ENCODE measurements around the gene CCDC116. TPM values are rescaled to one million over a fixed set of nuclear protein-coding genes. Genes with fewer than 3 reads are reported as not detected.
A peak's percentile ranks its signal among the peaks of the same experiment; 100 is the strongest.
"Not testable (repeated sequence)": the region's sequence is repeated elsewhere in the genome, so short reads cannot be mapped to it uniquely, and the experiment has no call there.

The CCDC116 gene
- total RNA-seq, 2 donors from 2014 or later: 0.54 TPM; not detected in 1

- H3K9me3 Mint-ChIP-seq: no peaks in the 10 kb centered on the region
- peak overlapping the region in 1 of 2 donors; percentile 1 for H3K27ac Mint-ChIP-seq
- peak; percentile 84 for DNase-seq (ENCODE audit: low spot score in 2 of 2)
- no peaks in the 10 kb centered on the region for H3K36me3 Mint-ChIP-seq
- ATAC-seq: peak; percentile 95
Observed at GRCh38 chr22:21657360-21658032, 24.9 kb downstream of the CCDC116 start.

GRCh38 chr22:21659864-21660525 lies 27.4 kb downstream of the CCDC116 start:
- Mint-ChIP-seq H3K36me3 (no peaks in the 10 kb centered on the region), H3K9me3 (no peaks in the 10 kb centered on the region), H3K27ac (no peak overlapping the region)
- DNase-seq (ENCODE audit: low spot score in 2 of 2) (no peak), ATAC-seq (no peak)

GRCh38 chr22:21660904-21661303 lies 28.3 kb downstream of the CCDC116 start:
- no peaks in the 10 kb centered on the region for H3K36me3 Mint-ChIP-seq
- H3K27ac Mint-ChIP-seq: no peak overlapping the region
- ATAC-seq (no peak), DNase-seq (ENCODE audit: low spot score in 2 of 2) (no peak)
- H3K9me3 Mint-ChIP-seq: no peaks in the 10 kb centered on the region

GRCh38 chr22:21661991-21662390 lies 29.4 kb downstream of the CCDC116 start:
- peaks cover 0 to 6% of the 10 kb centered on the region in 2 donors for H3K36me3 Mint-ChIP-seq
- H3K27ac Mint-ChIP-seq: no peak overlapping the region
- DNase-seq (ENCODE audit: low spot score in 2 of 2) (no peak), ATAC-seq (no peak)
- no peaks in the 10 kb centered on the region for H3K9me3 Mint-ChIP-seq

GRCh38 chr22:21663738-21664137 lies 31.2 kb downstream of the CCDC116 start:
- no peaks in the 10 kb centered on the region for H3K9me3 Mint-ChIP-seq
- no peak for DNase-seq (ENCODE audit: low spot score in 2 of 2)
- no peak for ATAC-seq
- H3K27ac Mint-ChIP-seq: peak overlapping the region in 1 of 2 donors; percentile 19
- H3K36me3 Mint-ChIP-seq: peaks cover 5 to 6% of the 10 kb centered on the region in 2 donors

- ATAC-seq (no peak), DNase-seq (ENCODE audit: low spot score in 2 of 2) (no peak)
- Mint-ChIP-seq H3K27ac (peak overlapping the region; percentile 74 to 89), H3K9me3 (no peaks in the 10 kb centered on the region), H3K36me3 (peaks cover 5 to 11% of the 10 kb centered on the region in 2 donors)
Observed at GRCh38 chr22:21665047-21665851, 32.7 kb downstream of the CCDC116 start.

GRCh38 chr22:21666786-21667185 lies 34.2 kb downstream of the CCDC116 start:
- DNase-seq (ENCODE audit: low spot score in 2 of 2) (no peak), ATAC-seq (no peak)
- peak overlapping the region; percentile 89 to 96 for H3K27ac Mint-ChIP-seq
- H3K9me3 Mint-ChIP-seq: no peaks in the 10 kb centered on the region
- H3K36me3 Mint-ChIP-seq: peaks cover 5 to 11% of the 10 kb centered on the region in 2 donors

GRCh38 chr22:21669026-21669425 lies 36.5 kb downstream of the CCDC116 start:
- DNase-seq (ENCODE audit: low spot score in 2 of 2) (no peak), ATAC-seq (no peak)
- H3K36me3 Mint-ChIP-seq: peaks cover 11% of the 10 kb centered on the region in 2 donors
- no peaks in the 10 kb centered on the region for H3K9me3 Mint-ChIP-seq
- H3K27ac Mint-ChIP-seq: peak overlapping the region in 1 of 2 donors; percentile 52

- no peak for ATAC-seq
- Mint-ChIP-seq H3K36me3 (peaks cover 5 to 19% of the 10 kb centered on the region in 2 donors), H3K9me3 (no peaks in the 10 kb centered on the region), H3K27ac (peak overlapping the region in 1 of 2 donors; percentile 20)
- no peak for DNase-seq (ENCODE audit: low spot score in 2 of 2)
Observed at GRCh38 chr22:21672107-21672629, 39.6 kb downstream of the CCDC116 start.

- H3K27ac Mint-ChIP-seq: peak overlapping the region; percentile 49 to 79
- no peak for DNase-seq (ENCODE audit: low spot score in 2 of 2)
- no peaks in the 10 kb centered on the region for H3K9me3 Mint-ChIP-seq
- ATAC-seq: no peak
- peaks cover 5 to 15% of the 10 kb centered on the region in 2 donors for H3K36me3 Mint-ChIP-seq
Observed at GRCh38 chr22:21673534-21674321, 41.2 kb downstream of the CCDC116 start.

- H3K27ac Mint-ChIP-seq: no peak overlapping the region
Observed at GRCh38 chr22:21674638-21675245, 42.2 kb downstream of the CCDC116 start.

GRCh38 chr22:21677606-21678443 lies 45.3 kb downstream of the CCDC116 start:
- DNase-seq (ENCODE audit: low spot score in 2 of 2) (no peak), ATAC-seq (no peak)
- Mint-ChIP-seq H3K36me3 (peaks cover 0 to 10% of the 10 kb centered on the region in 2 donors), H3K27ac (no peak overlapping the region), H3K9me3 (no peaks in the 10 kb centered on the region)

More at GRCh38 chr22:21674638-21675245, 42.2 kb downstream of the CCDC116 start:
- DNase-seq (ENCODE audit: low spot score in 2 of 2) (no peak), ATAC-seq (no peak)
- peaks cover 0 to 15% of the 10 kb centered on the region in 2 donors for H3K36me3 Mint-ChIP-seq
- H3K9me3 Mint-ChIP-seq: no peaks in the 10 kb centered on the region

- DNase-seq (ENCODE audit: low spot score in 2 of 2); H3K9me3 Mint-ChIP-seq; H3K36me3 Mint-ChIP-seq; ATAC-seq; H3K27ac Mint-ChIP-seq: not testable (repeated sequence)
Observed at GRCh38 chr22:21678842-21679241, 46.3 kb downstream of the CCDC116 start.

GRCh38 chr22:21679383-21679782 lies 46.8 kb downstream of the CCDC116 start:
- ATAC-seq: no peak
- DNase-seq (ENCODE audit: low spot score in 2 of 2): no peak
- Mint-ChIP-seq H3K36me3 (peaks cover 0 to 10% of the 10 kb centered on the region in 2 donors), H3K27ac (no peak overlapping the region), H3K9me3 (no peaks in the 10 kb centered on the region)

Measured in activated naive CD4-positive, alpha-beta T cell treated with anti-CD3 and anti-CD28 coated beads, Interleukin-2, amount 50 U/mL, for 72 hours (primary cell).